GM12878 (cell line): ENCODE data around the gene CNN3.

Source experiments
- BCL11A ChIP-seq: IDR thresholded peaks from 2 replicates; pipeline ENCODE4 v1.6.1; 2011; ENCODE audit warnings: low read depth, low read length
- CBFB ChIP-seq: IDR thresholded peaks from 2 replicates; pipeline ENCODE4 v1.6.1; 2016; ENCODE audit warnings: antibody characterized with exemption, low read depth
- HDGF ChIP-seq: fragments of 450-650 bp; IDR thresholded peaks from 2 replicates; pipeline ENCODE4 v1.6.1; 2016; ENCODE audit warnings: antibody characterized with exemption
- LARP7 ChIP-seq: fragments of 450-650 bp; IDR thresholded peaks from 2 replicates; pipeline ENCODE4 v1.6.1; 2017; ENCODE audit warnings: mild to moderate bottlenecking
- MEF2A ChIP-seq: IDR thresholded peaks from 2 replicates; pipeline ENCODE4 v1.6.1; 2011; ENCODE audit warnings: low read depth, mild to moderate bottlenecking, low read length, moderate library complexity; ENCODE audit not compliant: insufficient read depth
- RAD21 ChIP-seq: IDR thresholded peaks from 2 replicates; pipeline ENCODE4 v1.6.1; 2011; ENCODE audit warnings: mild to moderate bottlenecking, low read depth, low read length, moderate library complexity; ENCODE audit not compliant: insufficient read depth
- TF ChIP-seq, protein P1 (sequence below), 3 experiments: IDR thresholded peaks in 2 of 3; conservative IDR thresholded peaks in 1 of 3; 2 replicates each; pipeline ENCODE4 v1.5.1; 2011; ENCODE audit warnings: low read depth in 3 of 3, low read length in 3 of 3, mild to moderate bottlenecking in 3 of 3, control low read depth in 2 of 3, moderate library complexity in 2 of 3, inconsistent platforms in 1 of 3, mixed read lengths in 1 of 3; ENCODE audit not compliant: control insufficient read depth in 2 of 3, insufficient read depth in 1 of 3; ENCODE audit errors: extremely low read depth in 1 of 3
- TF ChIP-seq, protein P2 (sequence below): IDR thresholded peaks from 2 replicates; pipeline ENCODE4 v1.6.1; 2012; ENCODE audit warnings: mild to moderate bottlenecking, low read depth, low read length

DNA sequence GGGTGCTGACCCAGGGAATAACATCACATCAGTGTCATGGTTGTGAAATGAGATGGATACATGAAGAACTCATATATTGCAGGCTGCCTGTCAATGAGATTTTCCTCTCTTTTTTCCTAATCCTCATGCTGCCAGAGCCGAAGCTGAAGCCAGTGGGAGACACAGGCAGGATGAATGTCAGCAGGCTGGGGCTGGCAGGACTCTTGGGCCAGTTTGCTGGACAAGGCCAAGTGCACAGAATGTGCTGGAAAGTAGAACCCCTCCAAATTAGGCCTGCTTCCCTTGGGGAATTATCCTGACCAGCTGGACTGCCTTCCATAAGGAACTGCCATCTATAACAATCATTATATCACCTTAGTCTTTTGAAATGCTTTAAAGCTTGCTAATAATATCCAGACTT lies 75.3 kb downstream of the CNN3 start:
- TF ChIP-seq BCL11A (no peak), LARP7 (no peak), CBFB (no peak), MEF2A (no peak), RAD21 (no peak), HDGF (no peak)
- TF ChIP-seq, protein P1, sequence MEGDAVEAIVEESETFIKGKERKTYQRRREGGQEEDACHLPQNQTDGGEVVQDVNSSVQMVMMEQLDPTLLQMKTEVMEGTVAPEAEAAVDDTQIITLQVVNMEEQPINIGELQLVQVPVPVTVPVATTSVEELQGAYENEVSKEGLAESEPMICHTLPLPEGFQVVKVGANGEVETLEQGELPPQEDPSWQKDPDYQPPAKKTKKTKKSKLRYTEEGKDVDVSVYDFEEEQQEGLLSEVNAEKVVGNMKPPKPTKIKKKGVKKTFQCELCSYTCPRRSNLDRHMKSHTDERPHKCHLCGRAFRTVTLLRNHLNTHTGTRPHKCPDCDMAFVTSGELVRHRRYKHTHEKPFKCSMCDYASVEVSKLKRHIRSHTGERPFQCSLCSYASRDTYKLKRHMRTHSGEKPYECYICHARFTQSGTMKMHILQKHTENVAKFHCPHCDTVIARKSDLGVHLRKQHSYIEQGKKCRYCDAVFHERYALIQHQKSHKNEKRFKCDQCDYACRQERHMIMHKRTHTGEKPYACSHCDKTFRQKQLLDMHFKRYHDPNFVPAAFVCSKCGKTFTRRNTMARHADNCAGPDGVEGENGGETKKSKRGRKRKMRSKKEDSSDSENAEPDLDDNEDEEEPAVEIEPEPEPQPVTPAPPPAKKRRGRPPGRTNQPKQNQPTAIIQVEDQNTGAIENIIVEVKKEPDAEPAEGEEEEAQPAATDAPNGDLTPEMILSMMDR (IDR thresholded peaks at IDR 0.05 in 2 of 3, conservative IDR thresholded peaks at IDR 0.05 in 1 of 3; ENCODE audit: control insufficient read depth in 2 of 3, extremely low read depth in 1 of 3, insufficient read depth in 1 of 3, low read depth in 3 of 3, low read length in 3 of 3) = no peak
- TF ChIP-seq, protein P2, sequence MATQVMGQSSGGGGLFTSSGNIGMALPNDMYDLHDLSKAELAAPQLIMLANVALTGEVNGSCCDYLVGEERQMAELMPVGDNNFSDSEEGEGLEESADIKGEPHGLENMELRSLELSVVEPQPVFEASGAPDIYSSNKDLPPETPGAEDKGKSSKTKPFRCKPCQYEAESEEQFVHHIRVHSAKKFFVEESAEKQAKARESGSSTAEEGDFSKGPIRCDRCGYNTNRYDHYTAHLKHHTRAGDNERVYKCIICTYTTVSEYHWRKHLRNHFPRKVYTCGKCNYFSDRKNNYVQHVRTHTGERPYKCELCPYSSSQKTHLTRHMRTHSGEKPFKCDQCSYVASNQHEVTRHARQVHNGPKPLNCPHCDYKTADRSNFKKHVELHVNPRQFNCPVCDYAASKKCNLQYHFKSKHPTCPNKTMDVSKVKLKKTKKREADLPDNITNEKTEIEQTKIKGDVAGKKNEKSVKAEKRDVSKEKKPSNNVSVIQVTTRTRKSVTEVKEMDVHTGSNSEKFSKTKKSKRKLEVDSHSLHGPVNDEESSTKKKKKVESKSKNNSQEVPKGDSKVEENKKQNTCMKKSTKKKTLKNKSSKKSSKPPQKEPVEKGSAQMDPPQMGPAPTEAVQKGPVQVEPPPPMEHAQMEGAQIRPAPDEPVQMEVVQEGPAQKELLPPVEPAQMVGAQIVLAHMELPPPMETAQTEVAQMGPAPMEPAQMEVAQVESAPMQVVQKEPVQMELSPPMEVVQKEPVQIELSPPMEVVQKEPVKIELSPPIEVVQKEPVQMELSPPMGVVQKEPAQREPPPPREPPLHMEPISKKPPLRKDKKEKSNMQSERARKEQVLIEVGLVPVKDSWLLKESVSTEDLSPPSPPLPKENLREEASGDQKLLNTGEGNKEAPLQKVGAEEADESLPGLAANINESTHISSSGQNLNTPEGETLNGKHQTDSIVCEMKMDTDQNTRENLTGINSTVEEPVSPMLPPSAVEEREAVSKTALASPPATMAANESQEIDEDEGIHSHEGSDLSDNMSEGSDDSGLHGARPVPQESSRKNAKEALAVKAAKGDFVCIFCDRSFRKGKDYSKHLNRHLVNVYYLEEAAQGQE = no peak
